GM12872 (cell line): ENCODE results near the gene DENND1A.

Experiments used
- CTCF ChIP-seq: IDR thresholded peaks from 3 replicates; pipeline ENCODE4 v1.5.1; 2011; ENCODE audit warnings: low read depth, mild to moderate bottlenecking, low read length, moderate library complexity; ENCODE audit not compliant: insufficient read depth

Gene DENND1A

DNA sequence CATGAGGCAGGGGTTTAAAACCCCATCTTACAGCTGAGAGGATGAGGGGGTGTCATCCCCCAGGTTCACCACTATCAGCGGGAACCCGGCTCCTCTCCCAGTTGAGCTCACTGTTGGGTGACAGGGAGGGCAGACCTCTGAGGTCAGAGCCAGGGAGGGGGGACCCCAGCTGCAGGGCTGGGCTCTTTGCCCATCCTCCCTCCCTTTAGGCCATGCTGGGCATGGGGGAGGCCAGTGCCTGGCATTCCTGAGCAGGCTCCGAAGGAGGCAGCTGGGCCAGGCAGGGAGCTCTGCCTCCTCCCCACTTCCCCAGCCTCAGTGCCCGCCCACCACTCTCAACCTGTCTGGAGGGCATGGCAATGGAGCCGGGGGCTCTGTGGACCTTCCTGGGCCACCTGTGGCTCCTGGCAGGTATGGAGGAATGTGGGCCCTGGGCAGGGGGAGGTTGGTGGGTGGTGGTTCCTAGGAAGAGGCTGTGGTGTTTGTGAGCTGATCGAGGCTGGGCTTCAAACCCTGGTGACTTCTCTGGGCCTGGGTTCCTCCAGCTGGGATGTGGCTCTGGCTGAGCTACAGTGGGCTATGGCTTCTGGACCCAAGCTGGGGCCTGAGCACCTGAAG is 561.3 kb downstream of the DENND1A start:
- no peak for TF ChIP-seq CTCF

GRCh38 chr9:123368023-123368422 is 561.9 kb downstream of the DENND1A start:
- TF ChIP-seq CTCF, result no peak

- no peak for TF ChIP-seq CTCF
Observed at GRCh38 chr9:123365881-123366528, 563.9 kb downstream of the DENND1A start.

- peak; percentile 55 for TF ChIP-seq CTCF
Observed at GRCh38 chr9:123365287-123365880, 564.5 kb downstream of the DENND1A start.

- no peak for TF ChIP-seq CTCF
Observed at GRCh38 chr9:123364241-123364824, 565.6 kb downstream of the DENND1A start.

- no peak for TF ChIP-seq CTCF
Observed at GRCh38 chr9:123362856-123363255, 567.1 kb downstream of the DENND1A start.

GRCh38 chr9:123361731-123362510 is 568.0 kb downstream of the DENND1A start:
- TF ChIP-seq CTCF, result no peak
